Activated B cell treated with CpG ODN at 0.5 μM for 24 hours (primary cell): ENCODE measurements around the gene KCNQ1. TPM values are rescaled to one million over a fixed set of nuclear protein-coding genes. Genes with fewer than 3 reads are reported as not detected.

Experiments
- ATAC-seq: fragments of 200-7000 bp; cut with Tn5 transposase; one replicate; pipeline ENCODE4 v1.10.0; 2021; ENCODE audit warnings: low read depth, mild to moderate bottlenecking, moderate library complexity
- CTCF ChIA-PET: fragments of 350-600 bp; sonication (Branson Sonifier 250); formaldehyde crosslinking; loops from one replicate; lab custom pipeline; 2021; ENCODE audit warnings: antibody characterized with exemption; lab: Charles Lee
- POLR2A ChIA-PET: fragments of 350-600 bp; sonication (Branson Sonifier 250); formaldehyde crosslinking; loops from one replicate; lab custom pipeline; 2021; ENCODE audit warnings: antibody characterized with exemption; lab: Charles Lee
- DNase-seq: peaks from one replicate; pipeline ENCODE4 v3.0.0; 2022
- H3K27ac Mint-ChIP-seq: one replicate; pipeline ENCODE4 v1.8.0; 2020; ENCODE audit warnings: mixed read lengths
- H3K27me3 Mint-ChIP-seq: one replicate; pipeline ENCODE4 v1.8.0; 2021; ENCODE audit warnings: mixed read lengths
- H3K36me3 Mint-ChIP-seq: one replicate; pipeline ENCODE4 v1.8.0; 2021; ENCODE audit warnings: low read depth, mixed read lengths
- H3K4me1 Mint-ChIP-seq: one replicate; pipeline ENCODE4 v1.8.0; 2021; ENCODE audit warnings: mixed read lengths
- H3K4me3 Mint-ChIP-seq: one replicate; pipeline ENCODE4 v1.8.0; 2020; ENCODE audit warnings: mild to moderate bottlenecking, mixed read lengths
- H3K9me3 Mint-ChIP-seq: one replicate; pipeline ENCODE4 v1.8.0; 2020; ENCODE audit warnings: mixed read lengths
- intact Hi-C: fragments of 100-400 bp; cut with micrococcal nuclease; formaldehyde crosslinking; loops from one replicate; pipeline ENCODE4 v1.15.1; 2024
- total RNA-seq: library from RNA; stranded (reverse); gene quantifications from 2 replicates; pipeline ENCODE4 v1.2.3, GENCODE V29; 2022
- TF ChIP-seq, protein P1 (sequence below): fragments of 200-600 bp; IDR thresholded peaks from one replicate; pipeline ENCODE4 v1.8.0; 2022; ENCODE audit warnings: antibody characterized with exemption, mild to moderate bottlenecking

Gene KCNQ1
- total RNA-seq, 1 donor from 2014 or later, result 6.5 TPM

DNA sequence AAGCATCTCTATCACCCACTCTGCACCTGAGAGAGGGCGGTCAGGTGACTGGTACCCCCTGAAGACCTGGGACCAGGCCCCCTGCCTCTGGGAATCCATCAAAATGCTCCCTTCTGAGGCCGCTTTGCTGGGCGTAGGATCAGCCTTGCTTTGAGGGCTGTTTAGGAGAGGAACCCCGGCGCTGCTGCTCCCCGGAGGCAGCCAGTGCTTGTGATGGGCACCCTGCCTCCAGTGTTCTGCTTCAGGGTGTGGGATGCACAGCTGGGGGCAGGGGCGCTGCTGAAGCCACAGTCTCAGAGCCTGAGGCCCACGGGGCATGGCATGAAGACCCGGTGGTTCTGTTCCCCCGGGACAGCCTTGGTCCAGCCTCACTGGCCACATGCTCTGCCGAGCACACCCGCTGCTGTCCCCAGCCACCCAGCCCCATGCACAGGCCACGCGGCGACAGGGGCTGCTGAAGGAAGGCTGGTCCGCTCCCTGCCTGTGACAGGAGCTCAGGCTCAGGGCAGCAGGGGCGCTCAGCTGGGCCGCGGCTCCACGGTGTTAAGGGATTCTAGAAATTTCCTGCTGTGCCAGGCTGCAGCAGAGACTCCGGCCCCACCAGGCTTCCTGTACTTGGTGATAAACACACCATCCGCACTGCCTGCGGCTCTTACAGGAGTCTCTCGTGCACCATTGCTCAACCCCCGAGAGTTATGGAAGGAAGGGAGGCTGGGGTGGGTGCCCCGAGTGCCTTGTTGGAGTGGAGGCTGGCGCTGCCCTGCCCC, 91.0 kb downstream of the KCNQ1 start:
- Mint-ChIP-seq H3K4me1 (peaks cover 19% of the 10 kb centered on the region), H3K27me3 (peaks cover 2% of the 10 kb centered on the region), H3K27ac (no peak overlapping the region), H3K4me3 (no peak overlapping the region), H3K36me3 (no peaks in the 10 kb centered on the region), H3K9me3 (no peaks in the 10 kb centered on the region)
- DNase-seq (no peak), ATAC-seq (no peak)
- ChIA-PET CTCF (interaction anchor here (7.8 kb wide), 1 partner anchor 353 kb away, joined by 334 read pairs; the partner anchor contains the start of gene CDKN1C), POLR2A (no interaction called here)
- TF ChIP-seq, protein P1, sequence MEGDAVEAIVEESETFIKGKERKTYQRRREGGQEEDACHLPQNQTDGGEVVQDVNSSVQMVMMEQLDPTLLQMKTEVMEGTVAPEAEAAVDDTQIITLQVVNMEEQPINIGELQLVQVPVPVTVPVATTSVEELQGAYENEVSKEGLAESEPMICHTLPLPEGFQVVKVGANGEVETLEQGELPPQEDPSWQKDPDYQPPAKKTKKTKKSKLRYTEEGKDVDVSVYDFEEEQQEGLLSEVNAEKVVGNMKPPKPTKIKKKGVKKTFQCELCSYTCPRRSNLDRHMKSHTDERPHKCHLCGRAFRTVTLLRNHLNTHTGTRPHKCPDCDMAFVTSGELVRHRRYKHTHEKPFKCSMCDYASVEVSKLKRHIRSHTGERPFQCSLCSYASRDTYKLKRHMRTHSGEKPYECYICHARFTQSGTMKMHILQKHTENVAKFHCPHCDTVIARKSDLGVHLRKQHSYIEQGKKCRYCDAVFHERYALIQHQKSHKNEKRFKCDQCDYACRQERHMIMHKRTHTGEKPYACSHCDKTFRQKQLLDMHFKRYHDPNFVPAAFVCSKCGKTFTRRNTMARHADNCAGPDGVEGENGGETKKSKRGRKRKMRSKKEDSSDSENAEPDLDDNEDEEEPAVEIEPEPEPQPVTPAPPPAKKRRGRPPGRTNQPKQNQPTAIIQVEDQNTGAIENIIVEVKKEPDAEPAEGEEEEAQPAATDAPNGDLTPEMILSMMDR, result no peak
- intact Hi-C loops, result loop anchor here (10.0 kb wide), 1 partner anchor 159 kb away; the partner anchor contains the start of gene KCNQ1OT1

DNA sequence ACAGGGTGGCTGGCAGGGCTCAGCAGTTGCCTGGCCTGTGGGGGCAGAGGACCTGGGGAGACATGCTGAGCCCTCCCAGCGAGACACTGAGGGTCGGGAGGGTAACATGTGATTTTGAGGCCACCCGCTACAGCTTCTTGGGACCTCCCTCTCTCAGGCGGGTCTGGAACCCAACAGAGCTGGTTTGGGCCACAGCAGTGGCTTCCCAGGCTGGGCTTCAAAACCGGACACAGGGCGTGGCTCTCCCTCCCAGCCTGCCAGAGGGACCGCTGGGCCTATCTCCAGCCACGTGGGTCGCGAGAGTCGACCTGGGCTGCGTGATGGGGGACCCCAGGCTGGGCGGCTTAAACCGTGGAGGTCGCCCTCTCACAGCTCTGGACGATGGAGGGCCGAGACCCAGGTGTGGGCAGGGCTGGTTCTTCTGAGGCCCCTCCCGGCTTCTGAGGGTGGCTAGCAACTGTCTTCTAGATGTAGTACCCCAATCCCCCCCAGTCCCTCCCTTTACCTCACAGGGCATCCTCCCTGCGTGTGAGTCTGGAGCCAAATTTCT, 91.7 kb downstream of the KCNQ1 start:
- Mint-ChIP-seq H3K4me1 (peaks cover 18% of the 10 kb centered on the region), H3K27me3 (peaks cover 2% of the 10 kb centered on the region), H3K9me3 (no peaks in the 10 kb centered on the region), H3K36me3 (no peaks in the 10 kb centered on the region), H3K27ac (no peak overlapping the region), H3K4me3 (no peak overlapping the region)
- POLR2A ChIA-PET, result no interaction called here
- ATAC-seq (no peak), DNase-seq (no peak)
- intact Hi-C loops, result loop anchor here (10.0 kb wide), 1 partner anchor 158 kb away; the partner anchor contains the start of gene KCNQ1OT1
- CTCF ChIA-PET, result interaction anchor here (7.8 kb wide), 1 partner anchor 352 kb away, joined by 334 read pairs; the partner anchor contains the start of gene CDKN1C
- TF ChIP-seq, protein P1, result no peak

DNA sequence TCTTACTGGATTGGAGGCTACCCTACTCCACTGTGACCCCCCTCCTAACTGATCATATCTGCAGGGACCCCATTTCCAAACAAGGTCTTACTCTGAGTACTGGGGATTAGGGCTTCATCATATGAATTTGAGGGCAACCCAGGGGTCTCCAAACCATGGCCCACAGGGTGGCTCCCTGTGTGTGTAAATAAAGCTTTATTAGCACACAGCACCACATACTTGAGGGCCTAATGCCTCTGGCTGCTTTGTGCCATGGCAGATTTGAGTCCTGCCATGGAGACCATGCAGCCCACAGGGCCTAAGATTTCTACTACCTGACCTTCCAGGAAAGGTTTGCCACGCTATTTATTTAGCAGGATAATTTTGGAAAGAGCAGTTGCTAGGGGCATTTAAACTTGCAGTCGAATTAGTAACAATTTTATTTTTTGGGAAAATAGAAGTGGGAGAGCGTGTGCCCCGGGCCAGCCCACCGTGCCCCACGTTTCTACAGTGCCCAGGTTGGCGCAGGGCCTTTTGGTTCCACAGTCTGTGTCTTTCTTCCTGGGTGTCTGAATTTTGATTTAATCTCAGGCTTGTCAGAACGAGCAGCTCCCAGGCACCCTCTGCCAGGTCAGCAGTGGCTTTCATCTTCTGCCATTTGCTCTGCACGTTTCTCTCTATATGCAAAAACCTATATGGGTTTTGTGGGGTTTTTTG, 92.3 kb downstream of the KCNQ1 start:
- ChIA-PET POLR2A (no interaction called here), CTCF (no interaction called here)
- ATAC-seq (no peak), DNase-seq (no peak)
- TF ChIP-seq, protein P1, result no peak
- Mint-ChIP-seq H3K9me3 (no peaks in the 10 kb centered on the region), H3K4me3 (no peak overlapping the region), H3K27ac (no peak overlapping the region), H3K27me3 (peaks cover 2% of the 10 kb centered on the region), H3K36me3 (no peaks in the 10 kb centered on the region), H3K4me1 (peaks cover 16% of the 10 kb centered on the region)
- intact Hi-C loops, result loop anchor here (10.0 kb wide), 1 partner anchor 158 kb away; the partner anchor contains the start of gene KCNQ1OT1

DNA sequence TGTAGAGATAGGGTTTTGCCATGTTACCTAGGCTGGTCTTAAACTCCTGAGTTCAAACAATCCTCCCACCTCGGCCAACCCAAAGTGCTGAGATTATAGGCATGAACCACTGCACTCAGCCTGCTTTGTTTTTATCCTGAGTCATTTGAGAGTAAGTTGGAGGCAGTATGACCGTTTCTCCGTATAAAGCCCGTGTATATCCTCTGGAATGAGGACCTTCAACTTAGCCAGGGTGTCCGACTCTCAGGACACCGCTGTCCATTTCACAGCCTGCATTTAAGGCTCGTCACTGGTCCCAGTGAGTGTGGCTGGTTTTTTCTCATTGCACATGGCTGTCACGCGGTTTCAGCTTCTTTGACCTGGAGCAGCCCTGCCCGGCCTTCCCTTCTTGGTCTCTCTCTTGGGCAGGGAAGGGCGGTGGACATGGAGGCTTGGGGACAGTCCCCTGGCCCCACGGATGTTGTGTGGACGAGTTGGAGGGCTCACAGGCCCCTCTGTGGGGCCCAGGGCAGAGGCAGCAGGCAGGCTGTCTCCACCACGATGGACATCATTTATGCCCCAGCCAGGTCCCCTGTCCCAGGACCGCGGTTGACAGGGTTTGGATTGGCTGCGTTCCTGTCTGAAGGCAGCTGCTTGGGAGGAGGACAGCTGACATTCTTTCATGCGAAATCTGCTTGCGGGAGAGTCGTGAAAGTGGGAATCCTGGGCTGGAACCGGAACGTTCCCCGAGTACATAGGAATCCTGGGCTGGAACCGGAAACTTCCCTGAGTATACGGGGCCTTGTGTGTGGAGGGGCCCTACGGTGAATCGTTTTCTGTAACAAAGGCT, 93.3 kb downstream of the KCNQ1 start:
- no peak for ATAC-seq
- POLR2A ChIA-PET, result no interaction called here
- no peaks in the 10 kb centered on the region for H3K36me3 Mint-ChIP-seq
- intact Hi-C loops, result loop anchor here (10.0 kb wide), 1 partner anchor 157 kb away; the partner anchor contains the start of gene KCNQ1OT1
- H3K27me3 Mint-ChIP-seq, result no peaks in the 10 kb centered on the region
- TF ChIP-seq, protein P1, result no peak
- no peak for DNase-seq
- CTCF ChIA-PET, result no interaction called here
- H3K4me1 Mint-ChIP-seq, result peaks cover 6% of the 10 kb centered on the region
- no peaks in the 10 kb centered on the region for H3K9me3 Mint-ChIP-seq
- no peak overlapping the region for H3K27ac Mint-ChIP-seq
- no peak overlapping the region for H3K4me3 Mint-ChIP-seq
